ENCODE data around the gene KCMF1.
A peak's percentile ranks its signal among the peaks of the same experiment; 100 is the strongest.
"Not testable (repeated sequence)": the region's sequence is repeated elsewhere in the genome, so short reads cannot be mapped to it uniquely, and the experiment has no call there.

Gene KCMF1

GRCh38 chr2:84942964-84943421 lies 28.0 kb upstream of the KCMF1 start:
- no peak for TF ChIP-seq CTCF (conservative IDR thresholded peaks at IDR 0.05; ENCODE audit: low read depth, low read length)
- Histone ChIP-seq H3K4me3 (IDR thresholded peaks at IDR 0.05; ENCODE audit: insufficient read depth, low read depth, low read length) (no peak overlapping the region), H4K20me1 (ENCODE audit: insufficient read depth) (no peaks in the 10 kb centered on the region), H3K4me1 (ENCODE audit: low read depth, poor library complexity, severe bottlenecking) (peaks cover 53% of the 10 kb centered on the region), H3K9ac (no peak overlapping the region), H3K36me3 (ENCODE audit: insufficient read depth) (no peaks in the 10 kb centered on the region), H2AFZ (ENCODE audit: low read depth) (no peak overlapping the region), H3K27ac (no peak overlapping the region; the same call in 1 of the 2 replicates), H3K27me3 (ENCODE audit: insufficient read depth, low read depth) (no peaks in the 10 kb centered on the region), H3K79me2 (ENCODE audit: insufficient read depth, low read depth) (no peaks in the 10 kb centered on the region), H3K4me2 (peak overlapping the region; percentile 4; the same call in 1 of the 2 replicates)

DNA sequence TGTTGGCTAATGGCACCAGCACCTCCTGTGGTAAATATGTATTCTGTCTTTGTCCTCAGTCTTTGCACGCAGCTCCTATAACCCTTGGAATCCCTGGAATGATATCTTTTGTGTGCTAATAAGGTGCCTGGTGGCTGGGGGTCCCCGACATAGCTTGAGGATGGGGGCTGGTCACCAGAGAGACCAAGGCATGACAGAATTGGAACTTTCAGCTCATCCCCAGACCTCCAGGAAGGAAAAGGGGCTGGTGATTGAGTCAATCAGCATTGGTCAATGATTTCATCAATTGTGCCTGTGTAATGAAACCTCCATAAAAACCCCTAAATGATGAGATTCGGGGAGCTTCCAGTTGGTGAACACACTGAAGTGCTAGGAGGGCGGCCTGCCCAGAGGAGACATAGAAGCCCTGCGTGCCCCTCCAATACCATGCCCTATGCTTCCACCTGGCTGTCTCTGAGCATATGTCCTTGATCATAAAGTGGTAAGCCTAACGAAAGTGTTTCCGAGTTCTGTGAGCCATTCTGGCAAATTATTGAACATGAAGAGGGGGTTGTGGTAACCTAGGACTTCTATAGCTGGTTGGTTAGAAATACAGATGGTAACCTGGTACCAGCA lies 26.6 kb upstream of the KCMF1 start:
- no peaks in the 10 kb centered on the region for H3K27me3 ChIP-seq (ENCODE audit: insufficient read depth, low read depth)
- H3K4me3 ChIP-seq (IDR thresholded peaks at IDR 0.05; ENCODE audit: insufficient read depth, low read depth, low read length), result no peak overlapping the region
- peaks cover 39% of the 10 kb centered on the region for H3K4me1 ChIP-seq (ENCODE audit: low read depth, poor library complexity, severe bottlenecking)
- no peaks in the 10 kb centered on the region for H4K20me1 ChIP-seq (ENCODE audit: insufficient read depth)
- no peak for TF ChIP-seq CTCF (conservative IDR thresholded peaks at IDR 0.05; ENCODE audit: low read depth, low read length)
- no peak overlapping the region for H2AFZ ChIP-seq (ENCODE audit: low read depth)
- H3K9ac ChIP-seq, result no peak overlapping the region
- no peaks in the 10 kb centered on the region for H3K36me3 ChIP-seq (ENCODE audit: insufficient read depth)
- no peaks in the 10 kb centered on the region for H3K79me2 ChIP-seq (ENCODE audit: insufficient read depth, low read depth)
- H3K4me2 ChIP-seq, result no peak overlapping the region
- H3K27ac ChIP-seq, result no peak overlapping the region

DNA sequence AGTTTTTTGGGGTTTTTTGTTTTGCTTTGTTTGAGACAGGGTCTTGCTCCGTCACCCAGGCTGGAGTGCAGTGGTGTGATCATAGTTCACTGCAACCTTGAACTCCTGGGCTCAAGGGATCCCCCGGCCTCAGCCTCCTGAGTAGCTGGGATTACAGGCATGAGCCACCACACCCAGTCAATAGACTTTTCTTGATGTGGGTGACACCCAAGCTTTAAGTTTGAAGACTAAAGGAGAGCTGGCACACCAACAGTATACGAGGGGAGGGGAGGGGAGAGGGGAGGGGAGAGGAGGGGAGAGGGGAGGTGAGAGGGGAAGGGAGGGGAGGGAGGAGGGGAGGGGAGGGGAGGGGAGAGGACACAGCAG lies 25.1 kb upstream of the KCMF1 start:
- not testable (repeated sequence) for H3K4me3 ChIP-seq (IDR thresholded peaks at IDR 0.05; ENCODE audit: insufficient read depth, low read depth, low read length); H3K27ac ChIP-seq; H3K79me2 ChIP-seq (ENCODE audit: insufficient read depth, low read depth); H3K36me3 ChIP-seq (ENCODE audit: insufficient read depth); H3K4me2 ChIP-seq; H4K20me1 ChIP-seq (ENCODE audit: insufficient read depth); H3K27me3 ChIP-seq (ENCODE audit: insufficient read depth, low read depth); H3K9ac ChIP-seq; H2AFZ ChIP-seq (ENCODE audit: low read depth)
- H3K4me1 ChIP-seq (ENCODE audit: low read depth, poor library complexity, severe bottlenecking), result peaks cover 26% of the 10 kb centered on the region

DNA sequence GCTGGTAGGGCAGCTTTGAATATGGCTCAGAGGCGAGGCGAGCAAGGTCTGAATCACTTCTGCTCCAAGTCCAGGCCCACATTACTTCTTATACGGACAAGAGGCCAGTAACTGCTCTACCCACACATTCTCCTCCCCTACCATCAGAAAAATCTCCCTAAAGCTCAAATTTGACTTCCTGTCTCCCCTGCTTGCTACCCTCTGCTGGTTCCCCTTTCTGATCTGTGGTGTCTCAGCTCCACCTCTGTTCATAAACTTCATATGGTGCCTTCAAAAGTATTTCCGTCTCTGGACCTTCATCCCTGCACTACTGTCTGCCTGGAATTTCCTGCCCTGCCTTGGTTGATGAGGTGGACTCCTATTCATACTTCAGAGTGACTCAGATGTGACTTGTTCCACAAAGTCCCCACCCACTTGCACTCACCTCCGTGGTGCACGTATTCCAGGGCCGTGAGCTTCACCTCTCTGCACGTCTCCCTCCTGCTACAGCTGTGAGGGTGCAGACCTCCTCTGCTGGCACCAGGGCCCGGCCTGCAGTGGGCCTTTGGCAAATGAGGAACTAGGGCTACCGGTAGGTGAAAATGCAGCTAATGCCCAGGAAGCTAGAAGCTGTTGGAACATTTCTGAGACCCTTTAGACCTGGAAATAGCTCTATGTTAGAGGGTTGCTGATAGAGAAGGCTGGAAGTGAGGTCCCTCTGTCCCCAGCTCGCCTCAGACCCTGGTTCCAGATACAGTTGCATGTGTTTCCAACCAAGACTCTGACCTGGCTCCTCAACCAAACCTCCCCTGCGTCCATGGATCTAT lies 24.6 kb upstream of the KCMF1 start:
- TF ChIP-seq CTCF (conservative IDR thresholded peaks at IDR 0.05; ENCODE audit: low read depth, low read length), result no peak
- H3K27me3 ChIP-seq (ENCODE audit: insufficient read depth, low read depth), result no peaks in the 10 kb centered on the region
- H2AFZ ChIP-seq (ENCODE audit: low read depth), result no peak overlapping the region
- H3K9ac ChIP-seq, result no peak overlapping the region
- H3K4me2 ChIP-seq, result no peak overlapping the region
- peaks cover 20% of the 10 kb centered on the region for H3K4me1 ChIP-seq (ENCODE audit: low read depth, poor library complexity, severe bottlenecking)
- peak overlapping the region; percentile 11; the same call in 1 of the 2 replicates for H3K27ac ChIP-seq
- no peak overlapping the region for H3K4me3 ChIP-seq (IDR thresholded peaks at IDR 0.05; ENCODE audit: insufficient read depth, low read depth, low read length)
- no peaks in the 10 kb centered on the region for H3K36me3 ChIP-seq (ENCODE audit: insufficient read depth)
- no peaks in the 10 kb centered on the region for H3K79me2 ChIP-seq (ENCODE audit: insufficient read depth, low read depth)
- H4K20me1 ChIP-seq (ENCODE audit: insufficient read depth), result no peaks in the 10 kb centered on the region

Measured in KMS-11 (cell line).